HG03469 (cell line): ENCODE measurements around the gene FAM236C.
"Not testable (repeated sequence)": the region's sequence is repeated elsewhere in the genome, so short reads cannot be mapped to it uniquely, and the experiment has no call there.

Source experiments
- ATAC-seq: cut with Tn5 transposase; IDR thresholded peaks from one replicate; pipeline ENCODE4 v1.9.1; 2021; ENCODE audit warnings: mild to moderate bottlenecking, moderate library complexity, moderate number of reproducible peaks; ENCODE audit not compliant: unreplicated experiment

The FAM236C gene

DNA sequence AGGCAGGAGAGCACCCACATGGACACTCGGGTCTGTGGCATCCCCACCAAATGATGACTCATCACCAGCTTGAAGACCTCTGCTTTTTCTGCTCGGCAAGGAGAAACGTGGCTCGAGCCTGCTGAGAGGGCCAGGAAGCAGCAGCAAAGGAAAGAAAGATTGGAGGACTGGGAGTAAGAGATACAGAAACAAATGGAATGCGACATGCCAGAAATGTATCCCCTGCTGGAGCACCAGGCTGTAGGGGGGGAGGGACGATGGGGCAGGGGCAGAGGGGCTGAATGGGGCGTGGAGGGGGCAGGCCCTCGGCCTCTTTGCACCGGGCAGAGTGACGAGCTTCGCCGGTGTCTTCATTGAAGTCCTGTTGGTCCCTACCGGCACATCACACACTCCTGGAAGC lies at the start of gene FAM236C:
TSS of gene FAM236C (plus strand) at position 301 of the 400 bp plus-strand sequence. CDS start 100 bp downstream, outside the sequence.
- ATAC-seq: not testable (repeated sequence)

DNA sequence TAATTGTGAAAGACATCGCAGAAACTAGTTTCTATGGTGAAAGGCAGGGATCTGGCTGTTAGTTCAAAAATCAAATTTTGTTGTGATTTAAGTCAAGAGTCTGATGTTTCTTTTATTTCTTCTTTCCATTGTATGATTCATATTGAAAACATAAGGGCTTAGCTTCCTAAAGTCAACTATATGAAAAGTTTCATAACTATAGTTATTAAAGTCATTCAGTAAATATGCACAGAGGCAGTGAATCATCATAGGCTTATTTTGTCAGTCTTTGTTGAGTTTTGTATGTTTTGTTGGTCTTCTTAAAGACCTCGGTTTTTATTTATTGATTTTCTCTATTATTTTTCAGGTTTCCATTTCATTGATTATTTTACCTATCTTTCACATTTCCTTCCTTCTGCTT lies 29.5 kb upstream of the FAM236C start:
- not testable (repeated sequence) for ATAC-seq

- not testable (repeated sequence) for ATAC-seq
Observed at GRCh38 chrX:72889740-72890139, 22.7 kb upstream of the FAM236C start.

DNA sequence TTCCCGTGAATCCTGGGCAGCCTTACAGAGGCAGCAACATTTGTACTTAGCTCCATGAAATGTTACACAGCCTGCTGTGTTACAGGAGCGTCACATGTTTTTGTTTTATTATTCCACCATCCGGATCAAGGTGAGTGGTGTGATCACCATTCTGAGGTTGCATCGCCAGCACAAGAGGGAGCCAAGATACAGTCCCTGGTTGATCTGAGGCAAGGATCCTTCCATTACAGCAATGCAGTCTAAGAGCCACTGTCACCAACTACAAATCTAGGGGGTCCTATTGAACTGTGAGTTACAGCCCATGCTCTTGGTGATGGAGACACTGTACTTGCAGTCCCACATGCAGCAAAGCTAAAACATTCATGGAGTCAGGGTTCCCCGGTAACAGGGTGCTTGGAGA lies 3.7 kb downstream of the FAM236C start:
- ATAC-seq: not testable (repeated sequence)

- not testable (repeated sequence) for ATAC-seq
Observed at GRCh38 chrX:72932283-72932682, 19.9 kb downstream of the FAM236C start.

DNA sequence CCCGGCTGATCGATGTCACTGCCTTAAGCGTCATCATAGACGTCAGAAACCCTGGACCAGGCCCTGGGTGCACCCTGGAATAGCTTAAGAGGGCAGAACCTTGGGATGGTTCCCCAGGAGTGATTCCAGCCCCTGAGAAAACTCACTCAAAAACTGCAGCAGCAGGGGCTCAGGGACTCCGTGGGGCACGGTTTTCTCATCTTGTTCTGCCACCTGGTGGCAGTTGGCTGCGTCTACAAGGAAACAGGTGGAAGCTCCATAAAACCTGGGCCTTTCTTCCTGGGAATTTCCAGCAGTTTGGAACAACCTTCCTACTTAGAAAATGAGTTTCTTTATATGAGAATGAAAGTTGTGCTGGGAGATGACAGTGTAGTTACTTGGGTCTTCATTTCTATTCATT lies 24.0 kb downstream of the FAM236C start:
- ATAC-seq: not testable (repeated sequence)

- not testable (repeated sequence) for ATAC-seq
Observed at GRCh38 chrX:72936882-72937455, 24.6 kb downstream of the FAM236C start.

GRCh38 chrX:72937906-72938305 lies 25.5 kb downstream of the FAM236C start, which contains the start of gene FAM236A:
FAM236A (plus strand) TSS chrX:72938206; CDS start chrX:72938263, 57 bp downstream.
- ATAC-seq: not testable (repeated sequence)

DNA sequence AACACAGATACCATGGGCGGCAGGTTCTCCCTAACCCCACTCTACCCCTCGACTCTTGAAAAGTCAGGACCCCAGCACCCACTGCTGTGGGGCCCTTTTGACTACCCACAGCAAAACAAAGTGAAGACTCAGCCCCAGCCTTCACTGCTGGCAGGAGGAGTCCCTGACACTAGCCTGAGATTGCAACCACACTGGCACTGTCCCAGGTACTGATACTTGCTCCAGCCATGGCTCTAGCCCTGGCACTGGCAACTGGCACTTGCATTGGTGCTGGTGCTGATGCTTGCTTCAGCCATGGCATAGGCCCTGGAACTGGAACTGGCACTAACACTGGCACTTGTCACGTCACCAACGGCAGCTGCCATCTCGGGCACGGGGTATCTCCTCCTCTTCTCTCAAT lies 29.9 kb downstream of the FAM236C start:
- not testable (repeated sequence) for ATAC-seq

DNA sequence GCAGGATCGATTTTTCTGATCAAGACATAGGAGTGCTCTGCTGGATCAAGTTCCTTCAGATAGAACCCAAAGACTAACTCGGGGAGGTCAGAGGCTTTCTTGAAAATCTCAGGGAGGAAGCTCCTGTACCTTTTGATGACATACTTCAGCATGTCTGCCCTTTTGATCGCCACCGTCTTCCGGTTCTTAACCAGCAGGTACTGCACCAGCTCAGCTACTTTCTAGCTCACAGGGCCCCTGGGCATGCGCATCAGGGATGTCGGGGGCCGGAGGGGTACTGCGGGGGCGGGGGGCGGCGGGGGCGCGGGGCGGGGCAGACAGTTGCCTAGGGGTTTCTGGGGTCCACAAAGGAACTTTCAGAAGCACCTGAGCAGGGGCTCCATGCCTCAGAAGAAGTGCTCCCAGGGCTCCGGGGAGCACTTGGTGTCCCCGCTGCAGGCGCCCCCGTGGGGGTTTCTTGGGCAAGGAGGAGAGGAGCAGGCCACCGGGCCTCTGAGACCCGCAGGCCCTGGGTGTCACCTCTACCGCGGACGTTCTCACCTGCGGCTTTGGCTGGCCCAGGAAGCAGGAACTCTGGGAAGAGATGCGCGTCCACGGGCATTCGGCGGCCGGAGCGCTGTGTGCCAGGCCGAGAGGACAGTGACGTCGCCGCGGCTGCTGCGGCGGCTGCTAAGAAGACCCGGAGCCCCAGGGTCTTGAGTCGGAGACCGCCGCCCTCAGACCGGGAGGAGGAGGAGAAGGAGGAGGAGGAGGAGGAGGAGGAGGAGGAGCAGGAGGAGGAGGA lies 30.8 kb downstream of the FAM236C start:
- peak; percentile 80 for ATAC-seq

- ATAC-seq: peak; percentile 87
Observed at GRCh38 chrX:72943819-72944169, 31.4 kb downstream of the FAM236C start, which contains the start of gene DMRTC1. DMRTC1 (minus strand) TSS chrX:72943837; CDS start chrX:72875694, 68,143 bp downstream.

GRCh38 chrX:72959971-72960370 lies 47.6 kb downstream of the FAM236C start:
- not testable (repeated sequence) for ATAC-seq
